Right lobe of liver (tissue), 4 donors: ENCODE results near the gene MAML3.

ENCODE experiments used
- POLR2A ChIP-seq: fragments of 450-650 bp; IDR thresholded peaks from one replicate; pipeline ENCODE4 v1.6.1; 2017; ENCODE audit warnings: antibody characterized with exemption, mild to moderate bottlenecking
- TF ChIP-seq, protein P1 (sequence below), 4 donors: fragments of 200-600 bp in 3 of 4; fragments of 450-650 bp in 1 of 4; IDR thresholded peaks; one replicate each; pipeline versions ENCODE4 v1.5.1 to v1.8.0; 2016 to 2022; ENCODE audit warnings: antibody characterized with exemption in 4 of 4, mild to moderate bottlenecking in 2 of 4
- donor health status: DM: no; HTN: no; CAD: no.
- donor health status: DM: no; HTN: no; CAD: no.
- donor health status: DM: no; HTN: yes; CAD: no.

DNA sequence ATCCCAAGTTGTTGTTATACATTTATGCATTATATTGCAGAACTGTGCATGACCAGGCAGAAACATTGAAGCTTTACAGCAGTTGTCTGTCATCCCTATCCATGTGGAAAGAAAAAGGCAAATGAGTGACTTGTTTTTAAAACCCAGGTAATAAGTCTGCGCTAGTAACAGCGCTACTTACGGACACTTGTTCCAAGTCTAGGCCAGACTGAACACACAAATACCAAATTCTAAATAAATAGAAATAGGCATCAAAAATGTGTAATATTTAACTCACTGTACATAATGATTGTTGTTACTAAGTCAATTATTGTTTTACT is 548 bp upstream of the MAML3 start:
- TF ChIP-seq, protein P1, sequence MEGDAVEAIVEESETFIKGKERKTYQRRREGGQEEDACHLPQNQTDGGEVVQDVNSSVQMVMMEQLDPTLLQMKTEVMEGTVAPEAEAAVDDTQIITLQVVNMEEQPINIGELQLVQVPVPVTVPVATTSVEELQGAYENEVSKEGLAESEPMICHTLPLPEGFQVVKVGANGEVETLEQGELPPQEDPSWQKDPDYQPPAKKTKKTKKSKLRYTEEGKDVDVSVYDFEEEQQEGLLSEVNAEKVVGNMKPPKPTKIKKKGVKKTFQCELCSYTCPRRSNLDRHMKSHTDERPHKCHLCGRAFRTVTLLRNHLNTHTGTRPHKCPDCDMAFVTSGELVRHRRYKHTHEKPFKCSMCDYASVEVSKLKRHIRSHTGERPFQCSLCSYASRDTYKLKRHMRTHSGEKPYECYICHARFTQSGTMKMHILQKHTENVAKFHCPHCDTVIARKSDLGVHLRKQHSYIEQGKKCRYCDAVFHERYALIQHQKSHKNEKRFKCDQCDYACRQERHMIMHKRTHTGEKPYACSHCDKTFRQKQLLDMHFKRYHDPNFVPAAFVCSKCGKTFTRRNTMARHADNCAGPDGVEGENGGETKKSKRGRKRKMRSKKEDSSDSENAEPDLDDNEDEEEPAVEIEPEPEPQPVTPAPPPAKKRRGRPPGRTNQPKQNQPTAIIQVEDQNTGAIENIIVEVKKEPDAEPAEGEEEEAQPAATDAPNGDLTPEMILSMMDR (IDR thresholded peaks at IDR 0.05): no peak
- no peak for TF ChIP-seq POLR2A
